ENCODE measurements around the gene RBM4.
A peak's percentile ranks its signal among the peaks of the same experiment; 100 is the strongest.

The RBM4 gene

GRCh38 chr11:66689661-66690590 is 51.4 kb downstream of the RBM4 start:
- DNase-seq: no peak

GRCh38 chr11:66691311-66691980 is 52.9 kb downstream of the RBM4 start:
- DNase-seq: no peak

- DNase-seq: no peak
Observed at GRCh38 chr11:66692446-66692845, 53.9 kb downstream of the RBM4 start.

GRCh38 chr11:66692871-66693331 is 54.4 kb downstream of the RBM4 start:
- DNase-seq: no peak

GRCh38 chr11:66693356-66694055 is 55.0 kb downstream of the RBM4 start:
- no peak for DNase-seq

GRCh38 chr11:66694056-66694410 is 55.5 kb downstream of the RBM4 start:
- DNase-seq: no peak

- peak; percentile 95 for DNase-seq
Observed at GRCh38 chr11:66694732-66695207, 56.3 kb downstream of the RBM4 start.

Measured in fibroblast of skin of abdomen (primary cell).